SK-MEL-5 (cell line): ENCODE data around the gene G3BP2. TPM values are rescaled to one million over a fixed set of nuclear protein-coding genes. Genes with fewer than 3 reads are reported as not detected.

Experiments
- DNase-seq: peaks from one replicate; pipeline ENCODE4 v3.0.0-alpha.2; 2016; ENCODE audit warnings: low read depth, low spot score
- in situ Hi-C: cut with HindIII; loops from 2 replicates; pipeline ENCODE4 v1.10.0; 2016; ENCODE audit warnings: low sequenced_read_pairs, high pct_unique_total_duplicates, low pct_unique_long_range_greater_than_20kb
- total RNA-seq: library from RNA; depleted of rRNA; stranded (reverse); fragments of >200 nt; shearing (Covaris generic); gene quantifications from 2 replicates; pipeline ENCODE4 v1.2.3, GENCODE V29; 2014

G3BP2 gene
- total RNA-seq, 1 experiment from 2014 or later: 355 TPM

DNA sequence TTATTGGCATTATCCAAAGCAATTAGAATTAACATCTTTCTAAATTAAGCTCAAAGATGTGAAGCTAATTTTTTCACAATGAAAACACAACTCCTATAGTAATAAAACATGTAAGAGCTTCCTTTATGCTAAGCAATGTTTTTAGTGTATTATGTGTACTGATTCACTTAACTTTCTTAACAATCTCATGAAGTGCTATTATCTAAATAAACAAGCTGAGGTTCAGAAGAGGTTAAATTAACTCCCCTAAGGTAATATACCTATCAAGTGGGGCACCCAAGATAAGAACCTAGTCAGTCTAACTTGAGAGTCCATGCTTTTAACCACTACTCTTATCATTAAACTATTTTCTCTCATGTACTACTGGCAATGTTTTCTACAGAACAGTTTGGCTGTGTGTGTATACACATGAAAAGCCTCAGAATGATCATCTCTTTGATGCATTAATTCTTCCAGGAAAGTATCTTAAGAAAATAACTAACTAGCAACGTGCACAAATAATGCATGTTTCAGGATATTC, 13.6 kb downstream of the G3BP2 start:
- no peak for DNase-seq
- in situ Hi-C loops: no loop called here

DNA sequence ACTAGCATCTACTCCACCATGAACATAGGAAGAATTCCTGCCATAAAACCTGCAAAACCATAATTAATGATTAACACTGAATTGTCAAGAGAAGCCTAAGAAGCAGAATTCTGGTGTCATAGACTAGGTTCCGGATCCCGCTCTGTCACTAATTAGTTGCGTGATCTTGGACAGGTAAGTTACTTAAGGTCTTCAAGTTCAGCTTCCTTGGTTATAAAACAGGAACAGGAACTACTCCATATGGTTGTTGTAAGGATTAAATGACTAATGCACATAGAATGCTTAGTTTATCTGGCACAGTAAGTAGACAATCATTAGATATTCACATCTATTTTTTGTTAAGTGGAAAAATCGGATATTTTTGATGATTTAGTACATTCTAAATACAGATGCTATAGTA, 14.3 kb downstream of the G3BP2 start:
- in situ Hi-C loops: no loop called here
- DNase-seq: no peak

DNA sequence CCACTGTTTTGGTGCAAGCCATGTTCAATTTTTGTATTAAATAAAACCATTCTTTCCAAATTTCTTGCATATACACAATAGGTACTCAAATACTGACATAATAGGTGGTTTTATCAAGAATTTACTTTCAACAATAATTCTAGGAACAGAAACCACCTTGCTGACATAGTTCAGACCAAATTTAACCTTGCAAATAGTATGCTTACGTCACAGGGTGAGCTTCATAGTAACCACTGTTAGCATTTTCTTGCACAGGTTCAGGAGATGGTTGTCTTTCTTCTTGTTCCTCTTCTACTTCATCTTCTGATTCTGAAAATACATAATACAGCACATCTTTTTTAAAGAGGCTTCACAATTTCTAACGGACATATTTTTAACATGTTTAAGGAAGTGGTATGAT, 17.6 kb downstream of the G3BP2 start:
- no peak for DNase-seq
- in situ Hi-C loops: no loop called here

DNA sequence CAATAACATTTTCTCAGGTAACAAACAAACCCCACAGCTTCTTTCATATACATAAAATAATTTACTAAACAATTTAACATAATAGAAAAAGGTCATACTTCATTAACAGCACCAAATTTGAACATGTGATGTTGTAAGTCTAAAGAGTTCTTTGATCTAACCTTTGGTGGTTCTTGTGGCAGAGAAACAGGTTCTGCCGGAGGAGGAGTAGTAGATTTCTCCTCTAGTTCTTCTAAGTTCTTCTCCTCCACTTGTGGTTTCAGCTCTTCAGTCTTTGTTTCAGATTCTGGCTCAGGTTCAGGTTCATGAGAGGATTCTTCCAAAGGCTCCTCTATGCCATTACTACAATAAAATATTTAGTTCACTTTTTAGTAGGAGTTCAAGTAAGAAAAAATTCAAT, 18.3 kb downstream of the G3BP2 start:
- in situ Hi-C loops: no loop called here

DNA sequence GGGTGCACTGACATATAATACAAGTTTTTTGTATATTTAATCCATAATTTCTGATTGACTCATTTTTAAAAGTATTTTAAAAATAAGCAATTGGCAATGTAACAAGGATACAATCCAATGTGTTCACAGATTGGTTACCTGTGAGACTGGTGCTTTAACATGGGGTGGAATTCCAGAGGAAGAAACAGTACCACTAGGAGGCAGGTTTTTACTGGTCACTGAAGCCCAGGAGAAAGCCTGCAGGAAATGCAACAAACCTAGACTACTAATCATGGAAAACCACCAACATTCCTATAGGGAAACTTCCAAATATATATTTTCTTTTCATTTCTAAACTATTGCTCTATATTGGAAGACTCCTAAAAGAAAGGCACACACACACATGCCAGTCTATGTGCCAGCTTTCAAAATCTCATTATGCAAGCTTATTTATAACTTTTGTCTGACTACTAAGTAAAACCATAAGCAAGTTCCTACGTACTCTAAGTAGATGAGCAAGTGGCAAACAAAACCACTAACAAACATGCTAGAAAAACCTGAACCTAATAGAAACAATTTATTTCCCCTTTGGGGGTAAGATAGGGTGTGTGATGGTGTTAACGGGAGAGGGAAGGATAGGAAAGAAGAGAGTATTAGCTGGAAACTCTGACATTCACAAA, 19.2 kb downstream of the G3BP2 start:
- peak; percentile 62 for DNase-seq
- in situ Hi-C loops: no loop called here

More for the DNA sequence above, 18.3 kb downstream of the G3BP2 start:
- DNase-seq: no peak

DNA sequence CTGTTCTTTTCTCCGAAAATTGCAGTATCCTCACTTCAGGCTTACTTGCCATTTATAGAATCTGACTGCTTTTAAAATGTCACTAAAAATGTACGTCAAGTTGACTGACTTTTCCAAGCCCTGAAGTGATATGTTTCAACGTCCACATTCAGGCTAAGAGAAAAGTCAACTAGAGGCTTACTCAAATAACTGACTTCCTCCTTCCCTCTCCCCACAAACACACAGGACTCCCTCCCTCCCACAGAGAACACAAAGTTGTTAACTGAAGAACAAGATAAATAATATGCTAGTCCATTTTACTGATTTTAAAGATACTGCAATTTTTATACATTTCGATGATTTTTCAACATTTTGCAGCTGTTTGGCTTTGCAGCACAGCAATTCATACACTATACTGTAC, 29.1 kb downstream of the G3BP2 start:
- no peak for DNase-seq
- in situ Hi-C loops: no loop called here

DNA sequence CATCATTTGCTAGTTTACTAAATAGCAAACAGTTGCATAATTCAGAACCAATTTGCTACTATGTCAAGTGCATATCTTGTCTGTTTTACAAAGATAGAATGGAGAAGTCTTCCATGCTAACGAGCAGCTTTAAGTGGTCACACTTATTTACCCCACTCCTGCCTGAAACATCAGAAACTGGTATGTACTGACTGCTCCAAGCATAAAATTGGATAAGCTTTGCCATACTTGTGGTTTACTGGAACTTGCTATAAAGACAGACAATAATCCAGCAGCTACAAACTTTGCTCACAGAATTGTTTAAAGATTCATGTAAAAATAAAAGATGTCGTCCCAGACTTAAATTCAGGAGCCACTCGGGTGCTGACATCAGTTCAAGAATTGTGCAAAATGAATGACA, 29.6 kb downstream of the G3BP2 start:
- in situ Hi-C loops: no loop called here
- DNase-seq: no peak

DNA sequence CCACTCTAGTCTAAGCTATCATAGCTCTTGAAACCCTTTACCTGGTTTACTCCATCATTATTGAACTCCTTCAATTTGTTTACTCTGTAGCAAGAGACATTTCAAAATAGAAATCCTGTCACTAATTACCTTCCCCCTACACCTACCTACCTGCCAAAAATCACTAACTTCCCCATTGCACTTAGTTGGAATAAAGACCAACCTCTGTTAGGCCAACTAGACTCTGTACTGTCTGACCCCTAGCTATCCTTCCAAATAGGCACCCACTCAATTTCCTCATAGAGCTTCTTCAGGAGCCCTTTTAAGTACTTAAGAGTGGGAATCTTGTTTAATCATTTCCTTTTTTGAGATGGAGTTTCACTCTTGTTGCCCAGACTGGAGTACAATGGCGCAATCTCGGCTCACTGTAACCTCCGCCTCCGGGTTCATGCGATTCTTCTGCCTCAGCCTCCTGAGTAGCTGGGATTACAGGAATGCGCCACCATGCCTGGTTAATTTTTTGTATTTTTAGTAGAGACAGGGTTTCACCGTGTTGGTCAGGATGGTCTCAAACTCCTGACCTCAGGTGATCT, 34.0 kb downstream of the G3BP2 start:
- DNase-seq: no peak
- in situ Hi-C loops: no loop called here

DNA sequence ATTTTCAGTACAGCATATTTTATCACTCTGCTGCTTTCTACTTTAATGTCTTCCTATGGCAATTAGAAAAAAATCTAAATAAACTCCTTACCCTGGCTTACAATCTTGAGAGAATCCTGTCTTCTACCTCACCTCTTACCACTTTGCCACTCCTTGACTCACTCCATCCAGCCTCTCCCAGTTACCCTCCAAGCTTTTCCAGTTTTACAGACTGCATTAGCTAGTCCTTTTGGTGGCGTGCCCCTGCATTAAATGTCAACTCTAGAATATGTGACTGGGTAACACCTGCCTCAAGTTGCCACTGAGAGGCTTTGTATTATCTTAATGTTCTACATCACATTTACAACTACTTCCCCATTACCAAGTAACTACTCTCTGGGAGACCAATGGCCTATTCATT, 35.4 kb downstream of the G3BP2 start:
- DNase-seq: no peak
- in situ Hi-C loops: no loop called here

DNA sequence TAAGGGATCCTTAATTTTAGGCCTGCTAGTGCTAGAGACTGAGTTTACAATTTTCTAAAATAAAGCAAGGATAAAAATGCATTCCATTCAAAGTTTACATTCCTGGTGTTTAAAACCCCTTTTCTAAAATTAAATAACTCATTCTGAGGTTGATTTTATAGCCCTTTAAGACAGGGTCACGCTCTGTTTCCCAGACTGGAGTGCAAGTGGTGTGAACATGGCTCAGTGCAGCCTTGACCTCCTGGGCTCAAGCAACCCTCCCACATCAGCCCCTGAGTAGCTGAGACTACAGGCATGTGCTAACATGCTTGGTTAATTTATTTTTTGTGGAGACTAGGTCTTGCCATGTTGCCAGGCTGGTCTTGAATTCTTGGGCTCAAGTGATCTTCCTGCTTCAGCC, 36.0 kb downstream of the G3BP2 start:
- in situ Hi-C loops: no loop called here
- no peak for DNase-seq

DNA sequence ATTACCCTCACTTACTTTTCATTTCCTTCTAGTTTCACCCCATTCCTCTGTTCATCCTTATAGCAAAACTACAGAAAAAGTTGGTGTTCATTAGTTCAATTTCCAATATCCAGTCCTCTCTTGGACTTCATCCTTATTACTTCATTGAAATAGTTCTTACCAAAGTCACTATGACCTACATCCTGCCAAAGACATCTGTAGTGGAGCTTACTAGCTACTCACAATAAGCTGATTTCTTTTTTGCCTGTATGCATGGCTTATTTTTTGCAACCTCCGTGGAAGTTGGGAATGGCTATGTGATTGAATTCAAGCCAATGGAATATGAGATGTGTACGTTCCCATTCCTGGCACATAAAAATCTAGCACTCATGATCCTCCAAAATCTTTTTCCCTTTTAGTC, 38.3 kb downstream of the G3BP2 start:
- in situ Hi-C loops: no loop called here
- no peak for DNase-seq

DNA sequence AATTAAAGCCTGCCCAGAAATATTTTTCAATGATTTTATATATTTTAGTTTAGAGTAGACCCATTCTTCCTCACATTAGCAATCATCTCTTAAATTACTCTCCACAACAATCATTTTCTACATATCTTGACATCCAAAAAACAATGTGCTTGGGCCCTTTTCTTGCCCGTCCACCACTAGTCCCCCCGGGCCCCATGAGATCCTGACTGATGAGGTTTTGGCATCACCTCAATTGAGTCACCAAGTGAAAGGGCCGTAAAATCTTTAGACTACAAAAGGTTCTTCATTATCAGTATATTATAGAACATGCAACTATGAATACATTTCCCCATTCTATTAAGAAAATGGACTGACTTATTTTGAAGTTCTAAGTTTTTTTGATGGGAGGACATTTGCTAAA, 38.9 kb downstream of the G3BP2 start:
- in situ Hi-C loops: no loop called here
- DNase-seq: no peak

DNA sequence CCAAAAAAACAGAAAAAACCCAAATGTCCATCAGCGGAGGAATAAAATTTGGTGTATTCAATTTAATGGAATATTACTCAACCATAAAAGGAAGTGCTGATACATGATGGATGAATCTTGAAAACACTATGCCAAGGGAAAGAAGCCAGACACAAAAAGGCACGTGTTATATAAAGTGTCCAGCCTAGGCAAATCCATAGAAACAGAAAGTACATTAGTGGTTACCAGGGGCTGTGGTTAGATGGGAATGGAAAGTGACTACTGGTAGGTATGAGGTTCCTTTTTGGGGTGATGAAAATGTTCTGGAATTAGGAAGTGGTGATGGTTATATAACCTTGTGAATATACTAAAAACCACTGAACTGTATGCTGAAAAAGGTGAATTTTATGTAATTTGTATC, 39.4 kb downstream of the G3BP2 start:
- in situ Hi-C loops: no loop called here
- DNase-seq: no peak

DNA sequence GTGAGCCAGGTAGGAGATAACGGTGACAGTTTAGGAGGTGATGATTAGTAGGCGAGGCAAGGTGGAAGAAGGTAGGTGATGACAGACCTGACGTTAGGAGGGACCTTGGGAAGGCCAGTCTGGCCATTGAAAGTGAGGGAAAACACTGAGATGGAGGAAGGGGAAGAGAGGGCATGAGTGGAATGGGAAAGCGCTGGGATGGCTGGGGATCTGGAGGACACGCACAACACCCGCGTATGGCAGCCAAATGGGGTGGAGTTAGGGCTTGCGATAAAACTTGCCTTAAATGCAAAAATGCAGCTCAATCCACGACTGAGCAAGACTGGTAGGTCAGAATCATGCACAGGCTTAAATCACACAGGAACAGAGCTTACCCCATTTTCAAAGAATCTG, 42.3 kb downstream of the G3BP2 start:
- in situ Hi-C loops: no loop called here
- DNase-seq: no peak

DNA sequence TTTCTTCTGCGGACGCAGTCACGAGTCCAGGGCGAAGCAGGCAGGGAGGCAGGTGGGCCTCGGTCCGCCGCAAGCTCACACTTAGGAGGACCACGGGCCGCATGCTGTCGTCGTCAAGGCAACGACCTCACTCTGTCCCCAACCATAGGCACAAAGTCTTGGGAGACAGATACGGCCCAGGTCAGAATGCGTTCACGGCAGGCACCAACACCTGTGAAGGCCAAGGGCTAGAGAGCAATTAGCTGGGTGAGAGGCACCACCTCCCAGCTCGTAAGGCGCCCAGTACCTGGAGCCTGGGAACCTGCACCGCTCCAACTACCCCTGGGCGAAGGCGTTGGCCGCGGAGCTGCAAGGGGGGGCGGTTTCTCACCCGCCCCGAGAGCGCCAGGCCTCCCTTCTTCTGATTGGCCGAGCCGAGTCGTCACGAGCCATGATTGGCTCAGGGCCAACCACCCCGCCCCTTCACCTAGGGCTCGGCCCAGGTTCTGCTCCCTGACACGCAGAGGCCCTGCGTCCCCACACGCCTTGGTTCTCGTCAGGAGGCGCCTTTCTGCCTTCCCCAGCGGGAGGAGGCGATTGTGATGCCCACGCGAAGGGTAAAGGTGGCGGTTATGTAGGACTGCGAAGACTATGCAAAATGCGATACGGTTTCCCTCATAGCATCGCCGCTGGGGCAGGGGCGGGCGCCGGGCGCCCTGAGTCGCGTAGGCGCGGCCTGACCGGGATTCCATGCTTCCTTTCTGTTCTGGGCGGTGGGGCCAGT, 42.9 kb downstream of the G3BP2 start, which contains the start of gene CDKL2:
Gene CDKL2, minus strand, starts transcription at position 355 of the 763 bp plus-strand sequence. CDS start 4,540 bp downstream, outside the sequence.
- DNase-seq: no peak
- in situ Hi-C loops: no loop called here

DNA sequence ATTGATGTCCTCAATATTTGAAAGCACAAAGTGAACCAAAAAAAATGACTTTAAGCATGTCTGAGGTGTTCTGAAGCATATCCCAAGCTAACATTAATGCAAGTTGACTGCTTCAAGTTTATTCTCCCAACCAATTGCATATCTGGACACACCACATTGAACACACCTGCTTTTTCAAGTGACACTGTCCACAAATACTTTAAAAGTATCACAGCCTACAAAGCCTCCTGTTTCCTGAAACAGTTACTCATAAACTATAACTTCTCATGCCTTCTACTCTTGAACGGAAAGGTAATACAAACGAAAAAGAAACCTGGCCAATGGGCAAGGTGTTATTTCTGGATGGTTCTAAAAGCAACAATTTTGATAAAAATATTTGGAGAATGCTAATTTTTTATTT, 44.0 kb downstream of the G3BP2 start:
- no peak for DNase-seq
- in situ Hi-C loops: no loop called here

DNA sequence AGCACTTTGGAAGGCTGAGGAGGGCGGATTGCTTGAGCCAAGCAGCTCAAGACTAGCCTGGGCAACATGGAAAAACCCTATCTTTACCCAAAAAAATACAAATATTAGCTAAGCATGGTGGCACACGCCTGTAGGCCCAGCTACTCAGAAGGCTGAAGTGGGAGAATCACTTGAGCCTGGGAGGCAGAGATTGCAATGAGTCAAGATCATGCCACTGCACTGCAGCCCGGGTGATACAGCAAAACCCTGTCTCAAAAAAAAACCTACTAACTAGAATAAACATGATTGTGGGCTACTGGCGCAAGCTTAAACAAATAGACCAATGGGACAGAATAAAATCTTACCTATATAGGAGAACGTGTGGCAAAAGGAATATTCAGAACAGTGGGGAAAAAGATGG, 50.2 kb downstream of the G3BP2 start:
- DNase-seq: no peak
- in situ Hi-C loops: no loop called here

DNA sequence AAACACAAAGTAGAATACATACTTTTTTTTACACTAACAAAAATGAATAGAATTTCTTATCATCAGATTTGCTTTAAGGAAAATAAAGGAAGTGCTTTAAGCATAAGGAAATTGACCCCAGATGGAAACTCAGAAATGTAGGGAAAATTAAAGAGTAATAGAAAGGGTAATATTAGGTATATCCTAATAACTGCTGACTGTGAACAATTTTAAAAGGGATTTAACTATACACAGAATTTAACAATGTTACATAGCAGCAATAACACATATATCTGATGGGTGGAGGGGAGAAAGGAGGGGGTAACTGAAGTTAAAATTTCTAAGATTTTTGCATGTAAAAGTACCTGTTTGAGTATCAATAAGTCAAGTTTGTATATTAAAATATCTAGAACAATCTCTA, 51.5 kb downstream of the G3BP2 start:
- DNase-seq: no peak
- in situ Hi-C loops: no loop called here

DNA sequence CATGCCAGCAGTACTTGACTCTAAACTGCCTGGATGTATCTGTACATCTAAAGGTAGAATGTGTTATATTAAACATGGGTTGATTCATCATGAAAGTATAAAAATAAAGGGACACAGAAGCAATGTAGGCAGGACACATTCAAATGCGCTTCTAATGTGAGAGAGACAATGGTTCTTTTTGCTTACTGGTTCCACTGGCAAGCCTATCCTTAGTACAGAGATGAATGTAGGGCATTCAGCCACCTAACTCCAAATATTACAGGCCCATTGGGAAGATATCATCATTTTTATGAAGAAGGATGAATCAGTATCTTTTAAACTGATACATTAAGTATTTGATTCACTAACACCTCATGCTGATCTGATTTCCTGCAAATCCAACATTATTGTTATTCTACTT, 60.9 kb downstream of the G3BP2 start:
- no peak for DNase-seq
- in situ Hi-C loops: no loop called here
